NCI-H2029 treated with DMSO at 0.1 percent for 48 hours (cell line): ENCODE measurements around the gene PSMC2.

Experiments used
- DNase-seq: peaks from one replicate; lab custom pipeline; 2025; lab: John Stamatoyannopoulos, UW

PSMC2 gene

GRCh38 chr7:103347507-103348267 lies at the start of gene PSMC2:
Gene PSMC2, plus strand, starts transcription at chr7:103347643. Its CDS starts 69 bp downstream, at chr7:103347712.
- DNase-seq, result peak; percentile 79

- no peak for DNase-seq
Measured at GRCh38 chr7:103297837-103298179, 49.6 kb upstream of the PSMC2 start.

- no peak for DNase-seq
Measured at GRCh38 chr7:103299660-103300059, 47.8 kb upstream of the PSMC2 start.

GRCh38 chr7:103301441-103301840 lies 46.0 kb upstream of the PSMC2 start:
- no peak for DNase-seq

- DNase-seq, result no peak
Measured at GRCh38 chr7:103307503-103308231, 39.8 kb upstream of the PSMC2 start.

- DNase-seq, result no peak
Measured at GRCh38 chr7:103314852-103315251, 32.6 kb upstream of the PSMC2 start.

- DNase-seq, result no peak
Measured at GRCh38 chr7:103316380-103316941, 31.0 kb upstream of the PSMC2 start.

GRCh38 chr7:103317009-103317408 lies 30.4 kb upstream of the PSMC2 start:
- no peak for DNase-seq

- no peak for DNase-seq
Measured at GRCh38 chr7:103325744-103326143, 21.7 kb upstream of the PSMC2 start.

- DNase-seq, result no peak
Measured at GRCh38 chr7:103336761-103337160, 10.7 kb upstream of the PSMC2 start.

- DNase-seq, result no peak
Measured at GRCh38 chr7:103338864-103339263, 8.6 kb upstream of the PSMC2 start.

GRCh38 chr7:103341466-103341865 lies 6.0 kb upstream of the PSMC2 start:
- DNase-seq, result no peak

GRCh38 chr7:103343332-103343731 lies 4.1 kb upstream of the PSMC2 start:
- DNase-seq, result no peak

GRCh38 chr7:103343758-103344452 lies 3.5 kb upstream of the PSMC2 start:
- DNase-seq, result no peak

- peak; percentile 86 for DNase-seq
Measured at GRCh38 chr7:103344453-103345149, 2.8 kb upstream of the PSMC2 start, which contains the start of gene DNAJC2. Gene DNAJC2, minus strand, starts transcription at chr7:103344767. Its CDS starts 145 bp downstream, at chr7:103344622.

- DNase-seq, result no peak
Measured at GRCh38 chr7:103346396-103346795, 1.0 kb upstream of the PSMC2 start.

GRCh38 chr7:103348452-103348851 lies 1.0 kb downstream of the PSMC2 start:
- no peak for DNase-seq

GRCh38 chr7:103348959-103349358 lies 1.5 kb downstream of the PSMC2 start:
- DNase-seq, result no peak

GRCh38 chr7:103349805-103350204 lies 2.4 kb downstream of the PSMC2 start:
- no peak for DNase-seq

- DNase-seq, result no peak
Measured at GRCh38 chr7:103369432-103369831, 22.0 kb downstream of the PSMC2 start.

- DNase-seq, result no peak
Measured at GRCh38 chr7:103373866-103374643, 26.6 kb downstream of the PSMC2 start.
